Measurements from ENCODE around the gene CHD5.

Gene CHD5

GRCh38 chr1:6145864-6146410 is 34.2 kb downstream of the CHD5 start:
- DNase-seq (ENCODE audit: low read depth) = no peak
- TF ChIP-seq MYC (IDR thresholded peaks at IDR 0.05; ENCODE audit: low read depth, low read length) (no peak), CTCF (IDR thresholded peaks at IDR 0.05; ENCODE audit: low read depth, low read length) (no peak), POLR2A (IDR thresholded peaks at IDR 0.05; ENCODE audit: extremely low read depth, insufficient read length) (no peak)
- TF ChIP-seq, protein P1, sequence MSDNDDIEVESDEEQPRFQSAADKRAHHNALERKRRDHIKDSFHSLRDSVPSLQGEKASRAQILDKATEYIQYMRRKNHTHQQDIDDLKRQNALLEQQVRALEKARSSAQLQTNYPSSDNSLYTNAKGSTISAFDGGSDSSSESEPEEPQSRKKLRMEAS (IDR thresholded peaks at IDR 0.05; ENCODE audit: low read depth, low read length) = no peak

DNA sequence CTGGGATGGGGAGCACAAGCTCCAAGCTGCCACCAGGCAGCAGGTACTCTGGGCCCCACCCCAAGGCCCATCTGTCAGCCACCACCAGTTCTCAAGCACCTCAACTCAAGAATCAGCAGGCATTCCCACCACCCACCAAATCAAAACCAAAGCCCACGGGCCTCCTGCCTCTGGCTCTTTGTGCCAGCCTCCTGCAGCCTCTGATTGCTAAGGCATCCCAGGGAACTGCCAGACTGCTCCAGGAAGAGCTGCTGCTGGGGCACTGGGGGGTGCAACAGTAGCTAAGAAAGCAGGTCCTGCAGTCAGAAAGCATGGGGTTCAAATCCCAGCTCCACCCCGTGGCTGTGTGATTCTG is 34.7 kb downstream of the CHD5 start:
- DNase-seq (ENCODE audit: low read depth) = no peak
- no peak overlapping the region for H3K4me3 ChIP-seq (ENCODE audit: low read depth, low read length)
- no peak for TF ChIP-seq CTCF (IDR thresholded peaks at IDR 0.05; ENCODE audit: low read depth, low read length)
- TF ChIP-seq MYC (IDR thresholded peaks at IDR 0.05; ENCODE audit: low read depth, low read length) = no peak
- no peak for TF ChIP-seq POLR2A (IDR thresholded peaks at IDR 0.05; ENCODE audit: extremely low read depth, insufficient read length)
- TF ChIP-seq, protein P1 (IDR thresholded peaks at IDR 0.05; ENCODE audit: low read depth, low read length) = no peak

More at GRCh38 chr1:6145864-6146410, 34.2 kb downstream of the CHD5 start:
- H3K4me3 ChIP-seq (ENCODE audit: low read depth, low read length) = no peak overlapping the region

DNA sequence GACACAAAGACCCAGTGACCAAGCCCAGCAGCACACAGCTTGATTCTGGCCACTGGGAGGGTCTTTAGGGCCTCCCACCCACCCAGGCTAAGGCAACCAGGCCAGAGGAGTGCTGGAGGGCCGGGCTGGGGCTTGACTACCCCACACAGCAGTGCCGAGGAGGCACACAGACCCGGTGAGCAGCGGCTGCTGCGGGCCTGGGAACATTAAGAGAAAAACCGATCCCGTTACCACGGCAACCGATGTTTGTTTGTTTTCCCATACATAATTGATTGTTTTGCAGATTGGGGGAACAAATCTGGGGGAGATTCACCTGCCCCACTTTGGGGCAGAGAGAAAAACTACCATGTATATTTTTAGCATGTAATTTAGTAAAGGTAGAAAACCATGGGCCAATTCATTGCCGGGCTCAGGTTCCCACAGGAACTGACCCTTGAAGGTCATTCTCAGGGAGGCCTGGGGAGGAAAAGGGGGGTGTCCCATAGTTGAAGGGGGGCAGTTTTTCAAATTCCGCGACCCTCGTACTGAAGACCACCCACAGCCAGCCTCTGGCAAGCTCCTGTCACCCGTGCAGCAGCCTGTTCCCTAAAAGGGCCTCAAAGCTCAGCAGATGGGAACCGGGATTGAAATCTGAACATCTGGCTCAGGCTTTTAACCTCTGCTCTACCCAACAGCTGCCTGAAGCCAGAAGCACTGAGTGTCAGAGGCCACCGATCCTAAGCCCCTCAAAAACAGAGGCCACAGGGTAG is 35.3 kb downstream of the CHD5 start:
- H3K4me3 ChIP-seq (ENCODE audit: low read depth, low read length) = no peak overlapping the region
- TF ChIP-seq, protein P1 (IDR thresholded peaks at IDR 0.05; ENCODE audit: low read depth, low read length) = no peak
- TF ChIP-seq CTCF (IDR thresholded peaks at IDR 0.05; ENCODE audit: low read depth, low read length) = no peak
- DNase-seq (ENCODE audit: low read depth) = no peak

DNA sequence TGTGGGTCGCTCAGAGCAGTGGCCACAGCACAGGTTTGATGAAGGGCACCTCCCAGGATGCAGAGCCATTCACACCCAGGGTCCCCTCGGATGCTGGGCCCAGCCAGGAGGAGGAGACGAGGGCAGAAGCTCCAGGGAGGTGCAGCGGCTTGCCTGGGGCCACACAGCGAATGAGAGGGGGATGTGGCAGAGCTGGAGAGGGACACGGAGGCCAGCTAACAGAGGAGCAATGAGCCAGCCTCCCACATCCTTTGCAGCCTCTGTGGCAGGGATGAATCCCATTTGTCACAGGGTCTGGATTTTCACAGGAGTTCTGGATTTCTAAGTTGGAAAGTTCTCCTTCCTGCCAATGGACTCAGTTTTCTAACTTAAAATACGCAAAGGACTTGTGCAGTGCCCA is 35.9 kb downstream of the CHD5 start:
- DNase-seq (ENCODE audit: low read depth) = no peak
- TF ChIP-seq, protein P1 (IDR thresholded peaks at IDR 0.05; ENCODE audit: low read depth, low read length) = no peak
- no peak for TF ChIP-seq POLR2A (IDR thresholded peaks at IDR 0.05; ENCODE audit: extremely low read depth, insufficient read length)
- TF ChIP-seq CTCF (IDR thresholded peaks at IDR 0.05; ENCODE audit: low read depth, low read length) = no peak
- no peak for TF ChIP-seq MYC (IDR thresholded peaks at IDR 0.05; ENCODE audit: low read depth, low read length)
- no peak overlapping the region for H3K4me3 ChIP-seq (ENCODE audit: low read depth, low read length)

DNA sequence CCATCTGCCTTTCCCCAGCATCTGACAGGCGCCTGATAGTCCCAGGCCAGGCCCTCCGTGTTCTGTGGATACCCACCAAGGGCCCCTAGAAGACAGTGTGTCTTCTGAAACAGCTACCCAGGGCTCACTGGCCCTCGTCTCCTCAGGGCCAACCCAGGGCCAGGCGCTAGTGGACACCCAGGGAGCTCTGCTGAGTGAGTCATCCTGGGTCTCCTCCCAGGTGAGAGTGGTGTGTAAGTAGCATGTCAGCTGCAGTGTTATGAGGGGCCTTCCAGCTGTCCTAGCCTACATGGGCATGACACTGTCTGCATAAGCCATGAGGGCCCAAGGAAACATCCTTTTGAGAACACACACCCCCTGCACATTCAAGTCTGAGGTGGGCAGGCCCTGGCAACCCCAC is 36.7 kb downstream of the CHD5 start:
- TF ChIP-seq CTCF (IDR thresholded peaks at IDR 0.05; ENCODE audit: low read depth, low read length) (no peak), MYC (IDR thresholded peaks at IDR 0.05; ENCODE audit: low read depth, low read length) (no peak), POLR2A (IDR thresholded peaks at IDR 0.05; ENCODE audit: extremely low read depth, insufficient read length) (no peak)
- TF ChIP-seq, protein P1 (IDR thresholded peaks at IDR 0.05; ENCODE audit: low read depth, low read length) = no peak
- H3K4me3 ChIP-seq (ENCODE audit: low read depth, low read length) = no peak overlapping the region
- no peak for DNase-seq (ENCODE audit: low read depth)
